ENCODE results near the gene CMPK1.

DNA sequence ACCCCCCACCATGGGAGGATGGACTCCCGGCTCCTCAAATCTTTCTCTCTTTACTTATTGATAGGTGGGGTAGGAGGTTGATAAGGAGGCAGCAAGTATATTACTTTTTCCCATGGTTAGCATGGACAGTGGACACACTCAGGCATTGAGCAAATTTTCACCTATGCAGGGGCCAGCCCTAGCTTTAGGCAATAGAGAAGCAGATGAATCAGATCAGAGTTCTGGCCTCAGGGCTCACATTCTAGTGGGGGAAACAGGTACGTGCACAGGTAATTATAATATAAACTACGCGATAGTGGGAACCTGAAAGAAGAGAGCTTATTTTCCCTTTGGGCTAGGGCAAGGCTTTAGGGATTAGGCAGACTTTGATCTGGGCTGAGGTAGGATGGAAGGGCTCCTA lies 69.0 kb downstream of the CMPK1 start:
- TF ChIP-seq ESRRG (CRISPR knock-in tag; IDR thresholded peaks at IDR 0.05) (no peak), SNAI2 (CRISPR knock-in tag; IDR thresholded peaks at IDR 0.05) (no peak), OSR1 (CRISPR knock-in tag; IDR thresholded peaks at IDR 0.05) (no peak), ZFP30 (CRISPR knock-in tag; IDR thresholded peaks at IDR 0.05) (no peak), TCF4 (CRISPR knock-in tag; IDR thresholded peaks at IDR 0.05; ENCODE audit: borderline replicate concordance) (no peak)
